ENCODE results near the gene CDCA5.

The CDCA5 gene

DNA sequence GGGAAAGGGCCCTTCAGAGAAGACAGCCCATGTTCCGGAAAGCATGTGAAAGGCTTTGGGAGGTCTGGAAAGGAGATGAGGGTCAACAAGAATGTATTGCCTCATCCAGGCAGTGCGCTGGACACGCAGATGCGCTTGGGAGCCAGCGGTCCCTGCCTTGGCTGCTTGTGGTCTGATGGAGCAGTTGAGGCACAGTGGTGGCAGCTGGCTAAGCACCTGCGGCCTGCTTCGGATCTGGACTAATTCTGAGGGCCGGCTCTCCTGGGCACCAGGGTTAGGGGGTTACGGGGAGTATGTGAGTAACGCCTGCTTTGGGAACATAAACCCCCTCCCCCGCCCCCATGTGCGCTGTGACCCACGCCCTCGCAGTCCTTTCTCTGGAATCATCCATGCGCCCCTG lies 23.2 kb upstream of the CDCA5 start:
- no peak for DNase-seq (ENCODE audit: low read depth)

DNA sequence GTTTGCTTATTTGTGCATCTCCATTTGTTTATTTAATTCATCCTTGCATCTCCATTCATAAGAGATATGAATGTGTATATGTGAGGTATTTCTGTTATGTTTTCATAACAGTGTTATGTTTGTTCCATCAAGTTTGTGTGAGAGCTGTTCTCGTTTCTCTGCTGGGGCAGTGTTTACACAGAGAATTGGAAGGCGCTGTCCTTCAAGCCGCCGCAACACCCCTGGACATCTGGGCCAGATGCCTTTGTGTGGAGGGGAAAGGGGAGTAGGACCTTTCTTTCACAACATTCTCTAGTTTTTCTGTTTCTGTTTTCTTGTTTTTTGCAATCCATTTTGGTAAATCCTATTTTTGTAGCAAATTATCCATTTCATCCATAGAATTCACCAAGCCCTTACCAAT lies 20.8 kb upstream of the CDCA5 start:
- DNase-seq (ENCODE audit: low read depth) = no peak

GRCh38 chr11:65103476-65103875 lies 19.6 kb upstream of the CDCA5 start:
- DNase-seq (ENCODE audit: low read depth) = no peak

- no peak for DNase-seq (ENCODE audit: low read depth)
Observed at GRCh38 chr11:65102142-65103095, 18.6 kb upstream of the CDCA5 start.

DNA sequence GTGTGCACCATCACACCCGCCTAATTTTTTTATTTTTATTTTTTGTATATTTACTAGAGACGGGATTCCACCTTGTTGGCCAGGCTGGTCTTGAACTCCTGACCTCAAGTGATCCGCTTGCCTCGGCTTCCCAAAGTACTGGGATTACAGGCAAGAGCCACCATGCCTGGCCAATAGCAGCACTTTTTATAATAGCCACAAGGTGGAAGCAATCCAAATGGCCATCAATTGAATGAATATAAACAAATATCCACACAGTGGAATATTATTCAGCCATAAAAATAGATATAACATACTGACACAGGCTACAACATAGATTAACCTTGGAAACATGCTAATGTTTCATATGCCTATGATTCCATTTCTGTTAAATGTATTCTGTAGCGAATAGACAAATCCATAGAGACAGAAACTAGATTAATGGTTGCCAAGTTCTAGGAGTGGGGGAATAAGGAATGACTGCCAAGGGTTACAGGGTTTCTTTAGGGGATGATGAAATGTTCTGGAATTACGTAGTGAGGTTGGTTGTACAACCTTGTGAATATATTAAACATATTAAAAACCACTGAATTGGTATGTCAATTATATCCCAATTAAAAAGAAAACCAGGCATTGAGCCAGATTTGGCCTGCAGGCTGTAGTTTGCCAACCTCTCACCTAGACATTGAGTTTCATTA lies 17.0 kb upstream of the CDCA5 start:
- no peak for DNase-seq (ENCODE audit: low read depth)

GRCh38 chr11:65096926-65097325 lies 13.1 kb upstream of the CDCA5 start:
- no peak for DNase-seq (ENCODE audit: low read depth)

- peak; percentile 74 for DNase-seq (ENCODE audit: low read depth)
Observed at GRCh38 chr11:65095974-65096806, 12.3 kb upstream of the CDCA5 start, which contains the start of gene VPS51. Gene VPS51 (plus strand): TSS chr11:65096214. CDS start chr11:65096251, 37 bp downstream.

- no peak for DNase-seq (ENCODE audit: low read depth)
Observed at GRCh38 chr11:65095427-65095826, 11.6 kb upstream of the CDCA5 start.

- no peak for DNase-seq (ENCODE audit: low read depth)
Observed at GRCh38 chr11:65090628-65091027, 6.8 kb upstream of the CDCA5 start.

DNA sequence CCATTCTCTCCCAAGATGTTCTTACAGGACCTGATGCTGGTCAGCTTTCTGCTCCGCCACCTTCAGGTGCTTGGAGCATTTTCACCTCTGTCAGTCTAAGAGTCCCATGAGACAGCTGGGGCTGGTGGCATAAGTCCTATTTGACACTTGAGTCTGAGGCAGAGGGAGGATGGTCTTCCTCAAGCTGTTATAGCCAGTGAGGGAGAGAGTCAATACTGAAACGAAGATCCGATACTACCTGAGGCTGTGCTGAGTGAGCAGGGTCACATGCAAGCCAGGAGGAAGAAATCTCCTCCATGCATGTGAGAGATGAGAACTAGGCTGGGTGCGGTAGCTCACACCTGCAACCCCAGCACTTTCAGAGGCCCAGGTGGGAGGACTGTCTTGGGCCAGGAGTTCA lies 5.8 kb upstream of the CDCA5 start:
- no peak for DNase-seq (ENCODE audit: low read depth)

DNA sequence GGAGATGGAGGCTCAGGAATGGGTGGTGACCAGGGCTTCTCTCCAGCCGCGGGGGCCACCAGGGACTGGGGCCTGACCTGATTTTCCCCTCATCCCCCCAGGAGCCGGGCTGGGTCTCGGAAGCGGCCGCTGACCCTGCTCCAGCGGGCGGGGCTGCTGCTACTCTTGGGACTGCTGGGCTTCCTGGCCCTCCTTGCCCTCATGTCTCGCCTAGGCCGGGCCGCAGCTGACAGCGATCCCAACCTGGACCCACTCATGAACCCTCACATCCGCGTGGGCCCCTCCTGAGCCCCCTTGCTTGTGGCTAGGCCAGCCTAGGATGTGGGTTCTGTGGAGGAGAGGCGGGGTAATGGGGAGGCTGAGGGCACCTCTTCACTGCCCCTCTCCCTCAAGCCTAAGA lies 4.0 kb upstream of the CDCA5 start:
- no peak for DNase-seq (ENCODE audit: low read depth)

- DNase-seq (ENCODE audit: low read depth) = no peak
Observed at GRCh38 chr11:65087216-65087615, 3.4 kb upstream of the CDCA5 start.

- no peak for DNase-seq (ENCODE audit: low read depth)
Observed at GRCh38 chr11:65086809-65087208, 3.0 kb upstream of the CDCA5 start.

DNA sequence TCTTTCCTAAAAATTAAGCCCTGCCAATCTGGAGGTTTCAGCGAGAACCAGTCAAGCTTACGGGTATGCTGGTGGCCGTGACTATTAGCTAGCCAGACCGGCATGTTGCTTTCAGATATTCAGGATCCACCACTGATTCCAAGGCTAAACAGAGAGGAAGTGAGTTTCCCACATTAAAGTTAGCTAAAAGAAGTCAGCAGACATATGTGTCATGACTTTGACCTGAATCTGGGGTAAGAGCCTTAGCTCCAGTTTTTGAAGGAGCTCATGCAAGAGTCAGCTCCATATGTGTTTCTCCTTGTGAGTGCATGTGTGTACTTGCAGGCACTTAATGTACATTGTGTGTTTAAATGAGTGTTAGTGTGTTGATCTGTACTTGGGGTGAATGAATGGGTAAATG lies 1.6 kb upstream of the CDCA5 start:
- DNase-seq (ENCODE audit: low read depth) = no peak

GRCh38 chr11:65084598-65085375 lies 947 bp upstream of the CDCA5 start:
- no peak for DNase-seq (ENCODE audit: low read depth)

DNA sequence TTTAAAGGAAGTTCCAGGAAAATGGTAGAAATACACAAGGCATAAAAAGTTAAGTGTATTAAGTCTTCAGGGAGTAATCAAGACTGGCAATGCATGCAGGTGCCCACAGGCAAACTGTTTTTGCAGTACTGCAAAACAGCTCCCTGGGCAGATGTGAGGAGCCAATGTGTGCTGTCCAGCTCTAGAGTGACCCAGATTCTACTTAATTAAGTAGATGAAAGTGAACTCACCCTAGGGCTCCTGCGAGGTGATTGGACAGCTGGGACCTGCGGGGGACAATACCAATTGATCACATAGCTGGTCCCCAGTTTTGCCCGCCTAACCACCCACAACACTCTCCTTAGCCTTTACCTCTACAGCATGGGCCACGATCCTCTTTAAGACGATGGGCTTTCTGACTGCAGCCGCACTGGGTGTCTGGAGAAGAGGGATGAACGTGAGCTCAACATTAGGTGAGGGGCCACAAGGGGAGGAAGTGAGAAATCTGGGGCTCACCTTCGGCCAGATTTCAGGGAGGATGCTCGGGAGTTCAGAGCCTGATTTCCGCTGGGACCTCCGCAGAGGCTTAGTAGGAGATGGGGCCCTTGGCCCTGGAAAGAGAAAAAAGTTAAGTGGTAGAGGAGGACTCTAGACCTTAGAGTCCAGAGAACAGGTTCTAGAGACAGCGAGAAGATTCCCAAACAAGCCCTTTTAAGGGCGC lies 556 bp downstream of the CDCA5 start:
- DNase-seq (ENCODE audit: low read depth) = no peak

DNA sequence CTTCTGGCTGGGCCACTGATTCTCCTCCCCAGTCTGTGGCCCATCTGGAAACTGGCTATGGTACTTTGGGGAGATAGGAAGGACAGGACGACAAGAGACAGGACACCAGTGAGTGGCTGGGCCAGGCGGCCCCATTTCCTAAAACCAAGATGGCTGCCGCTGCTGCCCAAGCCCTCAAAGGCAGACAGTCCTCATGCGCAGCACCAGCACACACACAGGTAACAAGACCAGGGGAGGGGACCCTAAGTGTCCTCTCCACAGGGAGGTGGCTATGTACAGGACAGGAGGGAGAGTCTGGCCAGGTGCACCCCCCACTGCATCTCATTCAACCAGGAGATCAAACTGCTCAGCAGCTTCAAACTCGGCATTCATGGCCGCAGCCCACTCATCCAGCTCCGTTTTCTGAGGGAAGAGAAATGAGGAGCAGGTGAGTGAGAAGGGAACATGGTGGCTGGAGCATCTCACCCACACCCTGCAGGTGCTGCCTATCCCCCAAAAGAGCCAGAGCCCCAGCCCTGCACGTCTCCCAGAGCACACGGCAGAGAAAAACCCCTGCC lies 5.0 kb downstream of the CDCA5 start:
- no peak for DNase-seq (ENCODE audit: low read depth)

- DNase-seq (ENCODE audit: low read depth) = peak; percentile 57
Observed at GRCh38 chr11:65078151-65078550, 5.7 kb downstream of the CDCA5 start.

GRCh38 chr11:65077451-65077850 lies 6.4 kb downstream of the CDCA5 start:
- no peak for DNase-seq (ENCODE audit: low read depth)

GRCh38 chr11:65072631-65072966 lies 11.2 kb downstream of the CDCA5 start:
- DNase-seq (ENCODE audit: low read depth) = no peak
